ENCODE results near the gene NEK10. TPM values are rescaled to one million over a fixed set of nuclear protein-coding genes. Genes with fewer than 3 reads are reported as not detected.
A peak's percentile ranks its signal among the peaks of the same experiment; 100 is the strongest.

The NEK10 gene
- total RNA-seq, 1 experiment from 2014 or later, result 0.66 TPM

DNA sequence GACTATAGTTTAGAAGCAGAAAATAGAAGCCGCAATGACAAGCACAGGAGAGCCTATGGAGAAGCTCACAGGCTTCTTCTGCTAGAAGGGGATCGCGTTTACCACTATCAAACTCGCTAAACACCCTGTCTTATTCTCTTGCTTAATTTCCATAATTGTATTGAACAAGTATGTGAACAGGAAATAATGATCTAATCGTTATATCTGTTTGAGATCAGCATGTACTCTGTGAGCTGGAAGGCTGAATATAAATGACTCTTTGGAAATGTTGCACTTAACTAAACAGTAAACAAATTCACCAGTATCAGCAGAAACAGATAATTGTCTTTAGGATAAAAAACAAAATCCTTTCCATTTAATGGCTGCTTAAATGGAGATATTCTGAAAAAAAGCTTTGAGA, 15.0 kb downstream of the NEK10 start:
- Histone ChIP-seq H3K27me3 (ENCODE audit: insufficient read depth, low read length) (no peaks in the 10 kb centered on the region), H3K79me2 (ENCODE audit: insufficient read depth, low read length) (no peaks in the 10 kb centered on the region), H3K18ac (ENCODE audit: insufficient read length, low read depth, low read length) (no peak overlapping the region), H3K14ac (ENCODE audit: insufficient read depth, low read length) (no peak overlapping the region), H3T11ph (ENCODE audit: low read length) (no peak overlapping the region), H4K8ac (replicated peaks; ENCODE audit: insufficient read length, low read depth, low read length) (no peak overlapping the region), H3K79me1 (ENCODE audit: insufficient read depth, low read depth, low read length, poor library complexity, severe bottlenecking) (no peaks in the 10 kb centered on the region), H2BK120ac (ENCODE audit: low read depth, low read length, poor library complexity, severe bottlenecking) (no peak overlapping the region), H4K20me1 (ENCODE audit: control insufficient read depth, insufficient read depth, insufficient read length) (no peaks in the 10 kb centered on the region), H2AK5ac (ENCODE audit: insufficient read length, low read length) (no peak overlapping the region), H3K9me3 (ENCODE audit: control insufficient read depth, low read depth, low read length) (no peaks in the 10 kb centered on the region), H2BK20ac (ENCODE audit: low read depth, low read length, poor library complexity, severe bottlenecking) (no peak overlapping the region), H3K4ac (ENCODE audit: low read depth, low read length) (no peak overlapping the region), H2AFZ (ENCODE audit: low read length) (no peak overlapping the region), H2BK12ac (ENCODE audit: insufficient read length, low read depth, low read length) (no peak overlapping the region), H3K56ac (ENCODE audit: insufficient read length, low read depth, low read length) (no peak overlapping the region), H4K91ac (ENCODE audit: insufficient read length, low read depth, low read length) (no peak overlapping the region), H3K23me2 (ENCODE audit: insufficient read length, low read depth, low read length, poor library complexity, severe bottlenecking) (no peaks in the 10 kb centered on the region), H2BK15ac (ENCODE audit: low read depth, low read length) (no peak overlapping the region), H3K27ac (ENCODE audit: insufficient read length, low read depth, low read length) (no peak overlapping the region), H3K4me1 (ENCODE audit: insufficient read depth, low read length) (peaks cover 3% of the 10 kb centered on the region; the same call in 1 of the 2 replicates), H3K23ac (ENCODE audit: insufficient read length, low read depth, low read length) (no peak overlapping the region), H3K4me2 (ENCODE audit: insufficient read depth, insufficient read length, low read length) (no peak overlapping the region), H4K5ac (ENCODE audit: insufficient read length, low read depth, low read length) (no peak overlapping the region), H2BK5ac (ENCODE audit: insufficient read length, low read length) (no peak overlapping the region), H3K9ac (ENCODE audit: extremely low read depth, insufficient read length, low read length) (no peak overlapping the region)
- Mint-ChIP-seq H3K4me3 (no peak overlapping the region), H3K9me3 (no peaks in the 10 kb centered on the region), H3K36me3 (ENCODE audit: insufficient read depth in 1 of 3, low read depth in 3 of 3) (peaks cover 0 to 2% (median 0%) of the 10 kb centered on the region in 3 experiments; a peak in 1 of 7 replicates), H3K27ac (0 out of 7 replicates have a peak overlapping the region, but pooled peaks of 1 of the 3 experiments have one; percentile 34), H3K4me1 (peaks cover 46 to 47% of the 10 kb centered on the region in 2 experiments), H3K27me3 (ENCODE audit: low read depth) (no peaks in the 10 kb centered on the region)
- WGBS (ENCODE audit: extremely low coverage, insufficient read length, low lambda C conversion rate), result no CpG with 5 or more reads among the region's 5 CpGs
- DNase-seq, result no peak
- TF ChIP-seq, protein P1, sequence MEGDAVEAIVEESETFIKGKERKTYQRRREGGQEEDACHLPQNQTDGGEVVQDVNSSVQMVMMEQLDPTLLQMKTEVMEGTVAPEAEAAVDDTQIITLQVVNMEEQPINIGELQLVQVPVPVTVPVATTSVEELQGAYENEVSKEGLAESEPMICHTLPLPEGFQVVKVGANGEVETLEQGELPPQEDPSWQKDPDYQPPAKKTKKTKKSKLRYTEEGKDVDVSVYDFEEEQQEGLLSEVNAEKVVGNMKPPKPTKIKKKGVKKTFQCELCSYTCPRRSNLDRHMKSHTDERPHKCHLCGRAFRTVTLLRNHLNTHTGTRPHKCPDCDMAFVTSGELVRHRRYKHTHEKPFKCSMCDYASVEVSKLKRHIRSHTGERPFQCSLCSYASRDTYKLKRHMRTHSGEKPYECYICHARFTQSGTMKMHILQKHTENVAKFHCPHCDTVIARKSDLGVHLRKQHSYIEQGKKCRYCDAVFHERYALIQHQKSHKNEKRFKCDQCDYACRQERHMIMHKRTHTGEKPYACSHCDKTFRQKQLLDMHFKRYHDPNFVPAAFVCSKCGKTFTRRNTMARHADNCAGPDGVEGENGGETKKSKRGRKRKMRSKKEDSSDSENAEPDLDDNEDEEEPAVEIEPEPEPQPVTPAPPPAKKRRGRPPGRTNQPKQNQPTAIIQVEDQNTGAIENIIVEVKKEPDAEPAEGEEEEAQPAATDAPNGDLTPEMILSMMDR (conservative IDR thresholded peaks at IDR 0.05), result no peak

All from H9 (cell line).